Activated CD4-positive, alpha-beta T cell treated with anti-CD3 and anti-CD28 coated beads for 4 hours (primary cell): Measurements from ENCODE around the gene HABP2.

Experiments
- DNase-seq, 2 donors: peaks; one replicate each; pipeline ENCODE4 v3.0.0-alpha.2; 2020

HABP2 gene

GRCh38 chr10:113609704-113610108 is 56.9 kb downstream of the HABP2 start:
- no peak for DNase-seq

GRCh38 chr10:113610631-113611601 is 58.1 kb downstream of the HABP2 start:
- DNase-seq: no peak

GRCh38 chr10:113612154-113612553 is 59.3 kb downstream of the HABP2 start:
- DNase-seq: no peak

GRCh38 chr10:113613427-113613826 is 60.6 kb downstream of the HABP2 start:
- DNase-seq: no peak

- no peak for DNase-seq
Measured at GRCh38 chr10:113613977-113614690, 61.3 kb downstream of the HABP2 start.

GRCh38 chr10:113616244-113617074 is 63.6 kb downstream of the HABP2 start:
- no peak for DNase-seq

- no peak for DNase-seq
Measured at GRCh38 chr10:113617086-113617485, 64.2 kb downstream of the HABP2 start.

- DNase-seq: no peak
Measured at GRCh38 chr10:113618338-113618737, 65.5 kb downstream of the HABP2 start.

GRCh38 chr10:113619401-113619800 is 66.5 kb downstream of the HABP2 start:
- no peak for DNase-seq

- DNase-seq: no peak
Measured at GRCh38 chr10:113620511-113620910, 67.7 kb downstream of the HABP2 start.

- no peak for DNase-seq
Measured at GRCh38 chr10:113620936-113621335, 68.1 kb downstream of the HABP2 start.

- no peak for DNase-seq
Measured at GRCh38 chr10:113621799-113622198, 68.9 kb downstream of the HABP2 start.

- DNase-seq: no peak
Measured at GRCh38 chr10:113622831-113623230, 70.0 kb downstream of the HABP2 start.

- DNase-seq: no peak
Measured at GRCh38 chr10:113625461-113626186, 72.8 kb downstream of the HABP2 start.

- DNase-seq: no peak
Measured at GRCh38 chr10:113626809-113627355, 74.0 kb downstream of the HABP2 start.

- no peak for DNase-seq
Measured at GRCh38 chr10:113627836-113628235, 75.0 kb downstream of the HABP2 start.

GRCh38 chr10:113628607-113629153 is 75.8 kb downstream of the HABP2 start:
- no peak for DNase-seq

- DNase-seq: no peak
Measured at GRCh38 chr10:113630929-113631533, 78.2 kb downstream of the HABP2 start.

- DNase-seq: no peak
Measured at GRCh38 chr10:113631684-113632367, 79.0 kb downstream of the HABP2 start.
